OCI-LY7 (cell line): ENCODE data around the gene NDP.

ENCODE experiments used
- CTCF ChIP-seq: fragments of 200-600 bp; sonication (generic); conservative IDR thresholded peaks from 2 replicates; pipeline ENCODE4 v1.5.1; 2014; ENCODE audit warnings: mild to moderate bottlenecking, antibody characterized with exemption, low read length, moderate library complexity, mixed read lengths
- EZH2phosphoT487 ChIP-seq: fragments of 200-600 bp; sonication (generic); IDR thresholded peaks from 2 replicates; pipeline ENCODE4 v1.6.1; 2018; ENCODE audit warnings: low read depth, borderline replicate concordance, mild to moderate bottlenecking, mixed run types, antibody characterized with exemption, low read length, moderate library complexity, mixed read lengths

DNA sequence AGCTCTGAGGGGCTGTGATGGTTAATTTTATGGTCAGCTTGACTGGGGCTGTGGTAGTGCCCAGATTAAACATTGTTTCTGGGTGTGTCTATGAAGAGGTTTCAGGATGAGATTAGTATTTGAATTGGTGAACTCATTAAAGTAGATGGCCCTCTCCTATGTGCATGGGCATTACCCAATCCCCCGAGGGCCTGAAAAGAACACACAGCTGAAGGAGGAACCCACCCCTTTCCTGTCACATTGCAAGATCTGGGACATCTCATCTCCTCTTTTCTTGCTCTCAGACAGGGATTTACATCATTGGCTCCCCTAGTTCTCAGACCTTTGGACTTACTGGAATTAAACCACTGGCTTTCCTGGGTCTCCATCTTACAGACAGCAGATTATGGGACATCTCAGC lies 29.4 kb upstream of the NDP start:
- TF ChIP-seq CTCF (no peak), EZH2phosphoT487 (no peak)
